GM21381 (cell line): ENCODE measurements around the gene CGREF1.
"Not testable (repeated sequence)": the region's sequence is repeated elsewhere in the genome, so short reads cannot be mapped to it uniquely, and the experiment has no call there.

Experiments
- ATAC-seq: cut with Tn5 transposase; IDR thresholded peaks from one replicate; pipeline ENCODE4 v1.9.1; 2021; ENCODE audit warnings: mild to moderate bottlenecking, moderate library complexity; ENCODE audit not compliant: unreplicated experiment

CGREF1 gene

GRCh38 chr2:27138111-27138510, 19.2 kb upstream of the CGREF1 start:
- no peak for ATAC-seq

GRCh38 chr2:27137322-27137935, 18.5 kb upstream of the CGREF1 start:
- ATAC-seq = no peak

- ATAC-seq = no peak
Measured at GRCh38 chr2:27136751-27137150, 17.8 kb upstream of the CGREF1 start.

GRCh38 chr2:27135478-27135955, 16.6 kb upstream of the CGREF1 start:
- ATAC-seq = no peak

GRCh38 chr2:27134781-27135477, 16.0 kb upstream of the CGREF1 start:
- no peak for ATAC-seq

- peak; percentile 88 for ATAC-seq
Measured at GRCh38 chr2:27133905-27134780, 15.2 kb upstream of the CGREF1 start, which contains the start of gene PREB. Gene PREB, minus strand, starts transcription at chr2:27134636. Its CDS starts 215 bp downstream, at chr2:27134421.

GRCh38 chr2:27133195-27133875, 14.4 kb upstream of the CGREF1 start:
- no peak for ATAC-seq

- ATAC-seq = no peak
Measured at GRCh38 chr2:27131429-27131828, 12.5 kb upstream of the CGREF1 start.

- ATAC-seq = no peak
Measured at GRCh38 chr2:27130396-27130795, 11.5 kb upstream of the CGREF1 start.

GRCh38 chr2:27128668-27129571, 10.0 kb upstream of the CGREF1 start:
- no peak for ATAC-seq

GRCh38 chr2:27127883-27128667, 9.1 kb upstream of the CGREF1 start:
- no peak for ATAC-seq

- ATAC-seq = no peak
Measured at GRCh38 chr2:27126252-27126710, 7.4 kb upstream of the CGREF1 start.

- ATAC-seq = no peak
Measured at GRCh38 chr2:27125104-27125503, 6.2 kb upstream of the CGREF1 start.

GRCh38 chr2:27123302-27124150, 4.6 kb upstream of the CGREF1 start, which contains the start of gene ABHD1:
Gene ABHD1, plus strand, starts transcription at chr2:27123815. Its CDS starts 134 bp downstream, at chr2:27123949.
- peak; percentile 61 for ATAC-seq

GRCh38 chr2:27122791-27123190, 3.9 kb upstream of the CGREF1 start:
- ATAC-seq = no peak

- no peak for ATAC-seq
Measured at GRCh38 chr2:27121906-27122305, 3.0 kb upstream of the CGREF1 start.

- not testable (repeated sequence) for ATAC-seq
Measured at GRCh38 chr2:27119330-27119670, 372 bp upstream of the CGREF1 start.

- no peak for ATAC-seq
Measured at GRCh38 chr2:27117995-27118524, 868 bp downstream of the CGREF1 start.
